Activated naive CD8-positive, alpha-beta T cell treated with anti-CD3 and anti-CD28 coated beads, Interleukin-2, amount 10 ng/mL, durations not matched to agents 7 days and 5 days (primary cell): ENCODE results near the gene SIDT2. TPM values are rescaled to one million over a fixed set of nuclear protein-coding genes. Genes with fewer than 3 reads are reported as not detected.

ENCODE experiments used
- ATAC-seq: fragments of 150-1000 bp; cut with Tn5 transposase; one replicate; pipeline ENCODE4 v1.10.0; 2021; ENCODE audit warnings: low read depth, moderate library complexity
- POLR2A ChIA-PET: fragments of 350-600 bp; sonication (Branson Sonifier 250); formaldehyde crosslinking; loops from one replicate; lab custom pipeline; 2021; ENCODE audit warnings: antibody characterized with exemption; lab: Charles Lee
- DNase-seq: peaks from one replicate; pipeline ENCODE4 v3.0.0; 2021
- H3K27ac Mint-ChIP-seq: one replicate; pipeline ENCODE4 v1.8.0; 2022; ENCODE audit warnings: mild to moderate bottlenecking, mixed read lengths
- H3K27me3 Mint-ChIP-seq: one replicate; pipeline ENCODE4 v1.8.0; 2022; ENCODE audit warnings: mild to moderate bottlenecking, moderate library complexity, mixed read lengths
- H3K36me3 Mint-ChIP-seq: one replicate; pipeline ENCODE4 v1.8.0; 2021; ENCODE audit warnings: mild to moderate bottlenecking, mixed read lengths
- H3K4me1 Mint-ChIP-seq: one replicate; pipeline ENCODE4 v1.8.0; 2021; ENCODE audit warnings: mixed read lengths
- H3K4me3 Mint-ChIP-seq: one replicate; pipeline ENCODE4 v1.8.0; 2022; ENCODE audit warnings: mild to moderate bottlenecking, moderate library complexity, mixed read lengths
- H3K9me3 Mint-ChIP-seq: one replicate; pipeline ENCODE4 v1.8.0; 2021; ENCODE audit warnings: mixed read lengths
- total RNA-seq, 2 experiments: library from RNA; stranded (reverse); gene quantifications; one replicate each; pipeline ENCODE4 v1.2.3, GENCODE V29; 2021

SIDT2 gene
- total RNA-seq, 2 experiments from 2014 or later: 34.9 to 35.0 TPM

DNA sequence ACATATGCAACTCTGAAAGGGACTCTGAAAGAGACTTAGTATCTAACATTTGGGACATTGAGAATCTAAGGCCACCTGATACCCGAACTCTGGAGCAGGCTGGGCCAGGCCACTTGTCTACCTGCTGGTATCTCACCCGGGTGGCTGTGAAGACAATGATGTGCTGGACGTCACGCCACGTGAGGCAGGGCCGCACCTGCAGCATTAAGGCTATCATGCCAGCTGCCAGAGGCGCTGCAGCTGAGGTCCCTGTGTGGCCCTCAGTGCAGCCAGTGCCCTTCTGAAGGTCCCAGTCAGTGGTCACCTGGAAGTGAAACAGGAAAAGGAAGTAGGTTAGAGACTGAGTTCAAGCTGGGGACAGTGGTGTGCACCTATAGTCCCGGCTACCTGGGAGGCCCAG, 40.9 kb downstream of the SIDT2 start:
- H3K27ac Mint-ChIP-seq: no peak overlapping the region
- POLR2A ChIA-PET: interaction anchor here (0.7 kb wide), 1 partner anchor 40 kb away, joined by 3 read pairs; no protein-coding TSS in a partner anchor
- H3K4me3 Mint-ChIP-seq: no peak overlapping the region
- ATAC-seq (no peak), DNase-seq (no peak)
- H3K4me1 Mint-ChIP-seq: peaks cover 3% of the 10 kb centered on the region
- peaks cover 24% of the 10 kb centered on the region for H3K36me3 Mint-ChIP-seq
- H3K27me3 Mint-ChIP-seq: no peaks in the 10 kb centered on the region
- no peaks in the 10 kb centered on the region for H3K9me3 Mint-ChIP-seq

- peaks cover 26% of the 10 kb centered on the region for H3K36me3 Mint-ChIP-seq
- no peak overlapping the region for H3K4me3 Mint-ChIP-seq
- no peak for ATAC-seq
- H3K27me3 Mint-ChIP-seq: no peaks in the 10 kb centered on the region
- POLR2A ChIA-PET: interaction anchor here (0.7 to 1.3 kb wide), 2 partner anchors 9 to 41 kb away, joined by 3 to 4 read pairs; no protein-coding TSS in a partner anchor
- no peak for DNase-seq
- peaks cover 3% of the 10 kb centered on the region for H3K4me1 Mint-ChIP-seq
- H3K9me3 Mint-ChIP-seq: no peaks in the 10 kb centered on the region
- no peak overlapping the region for H3K27ac Mint-ChIP-seq
Measured at GRCh38 chr11:117219995-117220394, 41.5 kb downstream of the SIDT2 start.

- peak overlapping the region; percentile 36 for H3K27ac Mint-ChIP-seq
- DNase-seq (peak; percentile 21), ATAC-seq (no peak)
- H3K9me3 Mint-ChIP-seq: no peaks in the 10 kb centered on the region
- peaks cover 3% of the 10 kb centered on the region for H3K4me1 Mint-ChIP-seq
- no peaks in the 10 kb centered on the region for H3K27me3 Mint-ChIP-seq
- H3K36me3 Mint-ChIP-seq: peaks cover 26% of the 10 kb centered on the region
- POLR2A ChIA-PET: interaction anchor here (1.0 to 1.3 kb wide), 3 partner anchors 9 to 76 kb away, joined by 3 to 4 read pairs (median 3); partner anchors contain the start of gene PAFAH1B2
- H3K4me3 Mint-ChIP-seq: no peak overlapping the region
Measured at GRCh38 chr11:117220568-117220967, 42.0 kb downstream of the SIDT2 start.

DNA sequence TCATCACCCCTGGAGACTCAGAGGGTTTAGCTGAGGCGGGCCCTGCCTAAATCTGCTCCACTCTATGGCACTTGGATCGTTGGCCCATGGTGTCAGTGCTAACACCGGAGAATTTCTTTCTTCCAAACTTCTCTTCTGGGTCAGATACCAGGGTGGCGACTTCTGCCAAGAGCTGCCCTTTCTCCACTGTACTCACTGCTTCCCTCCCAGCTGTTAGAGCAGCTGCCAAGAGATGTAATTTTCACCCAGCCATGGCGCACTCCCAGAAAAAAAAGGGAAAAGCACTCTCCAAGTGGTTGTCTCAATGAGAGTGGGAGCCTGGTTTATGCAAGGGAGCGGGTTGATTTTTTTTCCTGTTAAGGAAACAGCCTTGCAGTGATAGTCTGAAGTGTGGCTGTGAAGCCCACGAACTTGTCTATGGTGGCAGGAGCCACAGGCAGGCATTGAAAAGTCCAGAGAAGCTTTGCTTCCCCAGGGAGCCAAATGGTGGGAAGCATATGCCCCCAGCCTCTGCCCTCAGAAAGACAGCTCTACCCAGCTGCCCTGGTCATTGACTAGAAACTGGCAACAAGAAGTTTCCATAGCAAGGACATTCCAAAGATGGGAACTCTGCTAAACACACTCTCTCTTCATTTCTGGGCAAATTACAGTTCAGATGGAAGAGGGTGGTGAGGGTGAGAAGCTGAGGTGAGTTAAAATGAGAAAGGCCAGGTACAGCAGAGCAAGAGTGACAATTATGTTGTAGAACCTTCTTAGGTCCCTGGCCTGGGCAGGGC, 42.6 kb downstream of the SIDT2 start:
- Mint-ChIP-seq H3K4me3 (no peak overlapping the region), H3K36me3 (peaks cover 27% of the 10 kb centered on the region), H3K9me3 (no peaks in the 10 kb centered on the region), H3K27ac (peak overlapping the region; percentile 36), H3K27me3 (no peaks in the 10 kb centered on the region), H3K4me1 (peaks cover 3% of the 10 kb centered on the region)
- DNase-seq: no peak
- POLR2A ChIA-PET: interaction anchor here (1.0 to 1.3 kb wide), 4 partner anchors 9 to 77 kb away, joined by 3 to 4 read pairs (median 3); partner anchors contain the start of gene PAFAH1B2
- no peak for ATAC-seq

DNA sequence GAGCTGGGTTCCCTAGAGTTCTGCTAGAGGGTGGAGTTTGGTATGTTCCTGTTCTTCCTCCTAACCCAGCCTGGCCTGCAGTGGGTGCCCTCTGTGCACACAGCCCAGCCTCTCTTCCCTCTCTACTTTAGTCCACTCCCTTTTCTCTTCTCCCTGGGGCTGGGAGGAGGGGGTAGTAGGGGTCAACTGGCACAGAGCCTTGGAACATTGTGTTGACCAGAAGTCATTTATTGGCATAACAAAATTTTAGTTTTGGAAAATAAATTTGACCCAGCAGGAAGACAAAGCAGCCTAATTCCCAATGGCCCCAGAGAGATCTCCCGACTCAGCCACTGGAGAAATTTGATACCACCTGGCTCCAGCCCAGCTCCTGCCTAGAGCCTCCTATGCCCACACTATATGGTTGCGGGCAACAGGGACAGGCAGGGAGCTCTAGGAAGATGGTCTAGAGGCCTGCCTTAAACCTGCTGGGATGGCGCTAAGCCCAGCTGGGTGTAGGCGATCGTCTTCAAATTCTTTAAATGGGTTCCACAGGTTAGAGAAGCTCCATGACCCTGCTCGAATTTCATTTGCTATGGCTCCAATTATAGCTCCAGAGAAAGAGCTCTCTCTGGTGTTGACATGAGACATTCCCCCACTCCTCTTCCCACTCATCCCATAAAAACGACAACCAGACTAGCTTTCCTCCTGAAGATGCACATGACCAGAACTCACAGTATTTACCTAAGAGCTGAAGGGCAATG, 43.4 kb downstream of the SIDT2 start:
- ATAC-seq (no peak), DNase-seq (peak; percentile 12)
- no peak overlapping the region for H3K27ac Mint-ChIP-seq
- H3K4me1 Mint-ChIP-seq: peaks cover 7% of the 10 kb centered on the region
- POLR2A ChIA-PET: interaction anchor here (1.0 to 1.3 kb wide), 3 partner anchors 10 to 77 kb away, joined by 3 to 5 read pairs (median 3); partner anchors contain the start of genes PAFAH1B2 and PCSK7
- no peaks in the 10 kb centered on the region for H3K9me3 Mint-ChIP-seq
- H3K4me3 Mint-ChIP-seq: no peak overlapping the region
- H3K27me3 Mint-ChIP-seq: no peaks in the 10 kb centered on the region
- peaks cover 23% of the 10 kb centered on the region for H3K36me3 Mint-ChIP-seq

DNA sequence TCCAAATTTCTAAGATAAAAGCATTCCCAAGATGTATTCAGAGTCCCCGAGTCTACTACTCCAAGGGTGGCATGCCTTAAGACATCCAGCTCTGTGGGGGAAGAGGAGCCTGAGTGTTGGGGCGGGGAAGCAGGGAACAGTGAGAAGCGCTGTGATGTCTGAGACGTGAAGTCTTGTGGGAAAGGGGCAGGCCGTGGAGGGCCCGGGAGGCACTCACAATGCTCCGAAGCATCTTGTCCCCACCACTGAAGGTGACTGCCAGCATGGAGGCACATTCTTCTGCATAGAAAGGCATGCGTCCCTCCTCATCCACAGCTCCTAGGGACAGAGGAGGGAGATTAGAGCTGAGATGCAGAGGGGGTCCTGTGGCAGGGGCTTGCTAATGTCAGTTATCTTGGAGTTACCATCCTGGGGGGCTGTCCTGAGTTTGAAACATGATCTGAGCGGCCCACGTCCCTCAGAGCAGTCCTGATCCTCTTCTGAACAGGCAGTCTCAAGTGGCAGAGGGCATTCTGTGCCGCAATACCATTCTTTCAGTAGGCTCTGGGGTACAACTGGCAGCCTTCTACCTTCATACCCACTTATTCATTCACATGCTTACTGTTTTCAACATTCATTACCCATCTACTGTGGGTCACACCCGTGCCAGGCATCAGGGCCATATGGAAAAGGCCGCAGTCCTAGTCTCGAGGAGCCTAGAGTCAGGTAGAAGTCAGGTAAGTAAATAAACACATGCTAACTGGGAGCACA, 44.6 kb downstream of the SIDT2 start:
- Mint-ChIP-seq H3K27me3 (no peaks in the 10 kb centered on the region), H3K4me1 (peaks cover 10% of the 10 kb centered on the region)
- DNase-seq: peak; percentile 14

GRCh38 chr11:117223741-117224689, 45.5 kb downstream of the SIDT2 start:
- H3K4me3 Mint-ChIP-seq: no peak overlapping the region
- H3K36me3 Mint-ChIP-seq: peaks cover 33% of the 10 kb centered on the region
- H3K27me3 Mint-ChIP-seq: no peaks in the 10 kb centered on the region
- DNase-seq: no peak
- no peak for ATAC-seq
- POLR2A ChIA-PET: interaction anchor here (1.8 kb wide), 1 partner anchor 45 kb away, joined by 5 read pairs; the partner anchor contains the start of gene SIDT2
- peaks cover 16% of the 10 kb centered on the region for H3K4me1 Mint-ChIP-seq
- no peaks in the 10 kb centered on the region for H3K9me3 Mint-ChIP-seq
- H3K27ac Mint-ChIP-seq: no peak overlapping the region

More for the DNA sequence above, 44.6 kb downstream of the SIDT2 start:
- Mint-ChIP-seq H3K36me3 (peaks cover 29% of the 10 kb centered on the region), H3K27ac (no peak overlapping the region), H3K4me3 (no peak overlapping the region), H3K9me3 (no peaks in the 10 kb centered on the region)
- POLR2A ChIA-PET: interaction anchor here (0.7 to 1.2 kb wide), 2 partner anchors 8 to 26 kb away, joined by 3 to 5 read pairs; partner anchors contain the start of gene PCSK7
- no peak for ATAC-seq

GRCh38 chr11:117225553-117226170, 47.1 kb downstream of the SIDT2 start:
- Mint-ChIP-seq H3K27me3 (no peaks in the 10 kb centered on the region), H3K36me3 (peaks cover 35% of the 10 kb centered on the region), H3K4me1 (peaks cover 27% of the 10 kb centered on the region), H3K9me3 (no peaks in the 10 kb centered on the region), H3K4me3 (no peak overlapping the region), H3K27ac (no peak overlapping the region)
- POLR2A ChIA-PET: interaction anchor here (1.8 kb wide), 1 partner anchor 47 kb away, joined by 5 read pairs; the partner anchor contains the start of gene SIDT2
- ATAC-seq (no peak), DNase-seq (no peak)

GRCh38 chr11:117226388-117227385, 48.1 kb downstream of the SIDT2 start:
- Mint-ChIP-seq H3K27me3 (no peaks in the 10 kb centered on the region), H3K4me1 (peaks cover 32% of the 10 kb centered on the region), H3K4me3 (no peak overlapping the region), H3K36me3 (peaks cover 35% of the 10 kb centered on the region), H3K27ac (peak overlapping the region; percentile 25), H3K9me3 (no peaks in the 10 kb centered on the region)
- POLR2A ChIA-PET: interaction anchor here (0.6 to 1.2 kb wide), 3 partner anchors 47 to 1534 kb away, joined by 3 to 6 read pairs (median 3); partner anchors contain the start of gene PAFAH1B2
- ATAC-seq (peak; percentile 61), DNase-seq (no peak)

DNA sequence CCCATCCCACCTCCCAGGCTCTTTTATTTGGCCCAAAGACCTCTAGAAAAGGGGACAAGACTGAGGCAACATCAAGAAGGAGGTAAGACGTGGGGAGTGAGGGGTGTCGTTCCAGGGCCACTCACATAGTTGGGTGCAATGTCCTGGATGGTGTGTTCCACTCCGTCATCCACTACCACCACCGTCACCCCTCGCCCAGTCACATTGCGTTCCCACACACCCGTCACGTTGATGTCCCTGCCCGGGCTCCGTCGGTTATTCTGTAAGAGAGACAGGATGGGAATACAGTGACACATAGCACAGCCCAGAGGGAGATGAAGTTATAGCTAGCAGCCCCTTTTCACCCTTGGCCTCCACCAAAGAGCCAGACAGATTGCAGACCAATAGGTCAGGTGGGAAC, 49.5 kb downstream of the SIDT2 start:
- Mint-ChIP-seq H3K36me3 (peaks cover 31% of the 10 kb centered on the region), H3K27ac (peak overlapping the region; percentile 46), H3K9me3 (no peaks in the 10 kb centered on the region), H3K27me3 (no peaks in the 10 kb centered on the region), H3K4me1 (peaks cover 30% of the 10 kb centered on the region), H3K4me3 (no peak overlapping the region)
- DNase-seq (no peak), ATAC-seq (no peak)
- POLR2A ChIA-PET: no interaction called here
